ENCODE measurements around the gene APCDD1L.
A peak's percentile ranks its signal among the peaks of the same experiment; 100 is the strongest.

APCDD1L gene

GRCh38 chr20:58512808-58513552 is 2.2 kb downstream of the APCDD1L start:
- TF ChIP-seq, protein P1, sequence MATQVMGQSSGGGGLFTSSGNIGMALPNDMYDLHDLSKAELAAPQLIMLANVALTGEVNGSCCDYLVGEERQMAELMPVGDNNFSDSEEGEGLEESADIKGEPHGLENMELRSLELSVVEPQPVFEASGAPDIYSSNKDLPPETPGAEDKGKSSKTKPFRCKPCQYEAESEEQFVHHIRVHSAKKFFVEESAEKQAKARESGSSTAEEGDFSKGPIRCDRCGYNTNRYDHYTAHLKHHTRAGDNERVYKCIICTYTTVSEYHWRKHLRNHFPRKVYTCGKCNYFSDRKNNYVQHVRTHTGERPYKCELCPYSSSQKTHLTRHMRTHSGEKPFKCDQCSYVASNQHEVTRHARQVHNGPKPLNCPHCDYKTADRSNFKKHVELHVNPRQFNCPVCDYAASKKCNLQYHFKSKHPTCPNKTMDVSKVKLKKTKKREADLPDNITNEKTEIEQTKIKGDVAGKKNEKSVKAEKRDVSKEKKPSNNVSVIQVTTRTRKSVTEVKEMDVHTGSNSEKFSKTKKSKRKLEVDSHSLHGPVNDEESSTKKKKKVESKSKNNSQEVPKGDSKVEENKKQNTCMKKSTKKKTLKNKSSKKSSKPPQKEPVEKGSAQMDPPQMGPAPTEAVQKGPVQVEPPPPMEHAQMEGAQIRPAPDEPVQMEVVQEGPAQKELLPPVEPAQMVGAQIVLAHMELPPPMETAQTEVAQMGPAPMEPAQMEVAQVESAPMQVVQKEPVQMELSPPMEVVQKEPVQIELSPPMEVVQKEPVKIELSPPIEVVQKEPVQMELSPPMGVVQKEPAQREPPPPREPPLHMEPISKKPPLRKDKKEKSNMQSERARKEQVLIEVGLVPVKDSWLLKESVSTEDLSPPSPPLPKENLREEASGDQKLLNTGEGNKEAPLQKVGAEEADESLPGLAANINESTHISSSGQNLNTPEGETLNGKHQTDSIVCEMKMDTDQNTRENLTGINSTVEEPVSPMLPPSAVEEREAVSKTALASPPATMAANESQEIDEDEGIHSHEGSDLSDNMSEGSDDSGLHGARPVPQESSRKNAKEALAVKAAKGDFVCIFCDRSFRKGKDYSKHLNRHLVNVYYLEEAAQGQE (IDR thresholded peaks at IDR 0.05; ENCODE audit: insufficient read depth in 1 of 2, low read depth in 2 of 2, low read length in 2 of 2), result no peak
- no peak for TF ChIP-seq POLR2AphosphoS5 (IDR thresholded peaks at IDR 0.05; ENCODE audit: low read depth, low read length)
- TF ChIP-seq SIN3A (IDR thresholded peaks at IDR 0.05; ENCODE audit: borderline replicate concordance, insufficient read depth, low read length), result no peak
- TF ChIP-seq TAF1 (IDR thresholded peaks at IDR 0.05; ENCODE audit: borderline replicate concordance, insufficient read depth, low read length), result no peak
- no peak for TF ChIP-seq FOXP2 (optimal IDR thresholded peaks at IDR 0.05; ENCODE audit: borderline replicate concordance, extremely low read depth, extremely low read length, insufficient read depth)

- TF ChIP-seq FOXP2 (optimal IDR thresholded peaks at IDR 0.05; ENCODE audit: borderline replicate concordance, extremely low read depth, extremely low read length, insufficient read depth) (no peak), TAF1 (IDR thresholded peaks at IDR 0.05; ENCODE audit: borderline replicate concordance, insufficient read depth, low read length) (no peak), SIN3A (IDR thresholded peaks at IDR 0.05; ENCODE audit: borderline replicate concordance, insufficient read depth, low read length) (no peak), POLR2AphosphoS5 (IDR thresholded peaks at IDR 0.05; ENCODE audit: low read depth, low read length) (no peak)
- TF ChIP-seq, protein P1 (IDR thresholded peaks at IDR 0.05; ENCODE audit: insufficient read depth in 1 of 2, low read depth in 2 of 2, low read length in 2 of 2), result no peak
These were observed 3.3 kb downstream of the APCDD1L start for GRCh38 chr20:58511861-58512260.

- no peak for TF ChIP-seq FOXP2 (optimal IDR thresholded peaks at IDR 0.05; ENCODE audit: borderline replicate concordance, extremely low read depth, extremely low read length, insufficient read depth)
- peak; percentile 66; the same call in 1 of the 2 replicates for TF ChIP-seq SIN3A (IDR thresholded peaks at IDR 0.05; ENCODE audit: borderline replicate concordance, insufficient read depth, low read length)
These were observed 3.8 kb downstream of the APCDD1L start for GRCh38 chr20:58511364-58511763.

- TF ChIP-seq SIN3A (IDR thresholded peaks at IDR 0.05; ENCODE audit: borderline replicate concordance, insufficient read depth, low read length), result no peak
- no peak for TF ChIP-seq FOXP2 (optimal IDR thresholded peaks at IDR 0.05; ENCODE audit: borderline replicate concordance, extremely low read depth, extremely low read length, insufficient read depth)
- no peak for TF ChIP-seq TAF1 (IDR thresholded peaks at IDR 0.05; ENCODE audit: borderline replicate concordance, insufficient read depth, low read length)
- TF ChIP-seq POLR2AphosphoS5 (IDR thresholded peaks at IDR 0.05; ENCODE audit: low read depth, low read length), result no peak
- TF ChIP-seq, protein P1 (IDR thresholded peaks at IDR 0.05; ENCODE audit: insufficient read depth in 1 of 2, low read depth in 2 of 2, low read length in 2 of 2), result no peak
These were observed 4.3 kb downstream of the APCDD1L start for GRCh38 chr20:58510921-58511320.

DNA sequence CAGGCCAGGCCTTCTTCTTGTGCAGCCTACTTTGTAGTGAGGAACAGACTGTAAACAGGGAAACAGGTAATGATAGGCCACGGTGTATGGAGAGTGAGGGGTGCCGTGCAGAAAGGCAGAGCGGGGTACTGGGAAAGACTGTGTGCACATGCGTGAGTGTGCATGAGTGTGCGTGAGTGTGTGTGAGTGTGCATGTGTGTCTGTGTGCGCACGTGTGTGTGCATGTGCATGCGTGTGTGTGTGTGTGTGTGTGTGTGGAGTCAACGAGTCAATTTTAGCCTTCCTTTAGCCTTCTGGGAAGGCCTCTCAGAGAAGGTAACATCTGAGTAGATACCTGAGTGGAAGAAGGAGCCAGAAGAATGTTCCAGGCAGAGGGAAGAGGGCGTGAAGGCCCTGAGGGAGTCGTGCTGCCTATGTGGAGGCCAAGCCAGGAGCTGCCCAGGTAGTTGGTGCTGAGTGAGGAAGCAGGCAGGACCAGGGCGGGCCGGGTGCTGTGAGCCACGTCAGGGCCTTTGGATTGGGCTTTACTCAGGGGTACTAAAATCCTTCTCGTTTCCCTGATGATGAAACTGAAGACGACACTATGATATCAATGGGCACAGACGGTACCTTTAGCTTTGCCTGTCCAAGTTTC is 6.3 kb downstream of the APCDD1L start:
- TF ChIP-seq TAF1 (IDR thresholded peaks at IDR 0.05; ENCODE audit: borderline replicate concordance, insufficient read depth, low read length), result no peak
- TF ChIP-seq POLR2AphosphoS5 (IDR thresholded peaks at IDR 0.05; ENCODE audit: low read depth, low read length), result no peak
- no peak for TF ChIP-seq SIN3A (IDR thresholded peaks at IDR 0.05; ENCODE audit: borderline replicate concordance, insufficient read depth, low read length)
- TF ChIP-seq, protein P1 (IDR thresholded peaks at IDR 0.05; ENCODE audit: insufficient read depth in 1 of 2, low read depth in 2 of 2, low read length in 2 of 2), result no peak
- TF ChIP-seq FOXP2 (optimal IDR thresholded peaks at IDR 0.05; ENCODE audit: borderline replicate concordance, extremely low read depth, extremely low read length, insufficient read depth), result no peak

All from PFSK-1 (cell line).